Esophagus muscularis mucosa (tissue), 4 donors: ENCODE data around the gene C1QTNF1.

Experiments used
- EP300 ChIP-seq: sonication (generic); formaldehyde crosslinking; IDR thresholded peaks from one replicate; pipeline ENCODE4 v1.6.1; 2017; ENCODE audit warnings: antibody characterized with exemption
- POLR2A ChIP-seq: fragments of 450-650 bp; IDR thresholded peaks from one replicate; pipeline ENCODE4 v1.6.1; 2017; ENCODE audit warnings: antibody characterized with exemption, moderate library complexity, mild to moderate bottlenecking, low read depth
- POLR2AphosphoS5 ChIP-seq, 2 donors: sonication (generic); formaldehyde crosslinking; IDR thresholded peaks; one replicate each; pipeline ENCODE4 v1.6.1; 2017; ENCODE audit warnings: antibody characterized with exemption in 2 of 2
- TF ChIP-seq, protein P1 (sequence below), 3 experiments: fragments of 200-600 bp in 2 of 3; fragments of 450-650 bp in 1 of 3; sonication (generic) in 2 of 3; IDR thresholded peaks; one replicate each; pipeline ENCODE4 v1.5.1; 2017 to 2019; ENCODE audit warnings: antibody characterized with exemption in 3 of 3, mild to moderate bottlenecking in 2 of 3, moderate library complexity in 1 of 3

DNA sequence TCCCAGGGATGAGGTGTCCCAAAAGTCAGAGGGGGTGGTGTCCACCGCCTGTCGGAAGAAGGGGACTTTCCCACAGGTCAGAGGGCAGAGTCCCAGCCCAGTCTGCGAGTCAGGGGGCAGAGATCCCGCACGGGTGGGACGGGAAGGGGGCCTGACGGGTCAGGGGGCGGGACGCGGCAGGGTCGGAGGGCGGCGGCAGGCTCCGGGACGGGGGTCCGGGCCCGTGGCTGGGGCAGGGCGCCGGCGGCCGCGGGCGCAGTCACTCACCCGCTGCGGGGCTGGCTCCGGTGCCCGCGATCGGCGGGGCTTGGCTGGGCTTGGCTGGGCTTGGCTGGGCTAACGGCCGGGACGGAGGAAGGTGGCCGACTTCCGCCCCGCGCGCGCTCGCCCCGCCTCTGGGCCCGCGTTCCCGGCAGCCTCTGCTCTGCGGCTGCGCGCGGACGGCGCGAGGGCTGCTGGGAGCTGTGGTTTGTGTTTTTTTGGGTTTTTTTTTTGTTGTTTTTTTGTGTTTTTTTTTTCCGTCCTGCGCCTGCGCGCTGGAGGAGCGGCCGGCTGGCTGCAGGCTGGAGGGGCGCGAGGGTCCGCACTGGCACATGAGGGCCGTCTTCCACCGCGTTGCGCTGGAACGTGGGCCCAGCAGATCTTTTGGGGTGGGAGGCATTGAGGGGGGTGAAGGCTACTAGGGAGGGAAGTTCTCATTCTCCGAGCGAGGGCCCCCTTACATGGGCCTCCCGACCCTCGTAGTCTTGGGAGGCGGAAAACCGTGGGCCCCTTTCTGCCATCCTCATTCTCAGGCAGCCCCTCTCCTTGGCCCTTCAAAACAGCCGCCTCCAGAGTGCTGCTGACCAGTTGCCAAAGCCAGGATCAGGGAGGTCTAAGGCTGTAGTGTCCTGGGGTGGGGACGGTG is 14.3 kb upstream of the C1QTNF1 start, which contains the start of gene CANT1:
- TF ChIP-seq, protein P1, sequence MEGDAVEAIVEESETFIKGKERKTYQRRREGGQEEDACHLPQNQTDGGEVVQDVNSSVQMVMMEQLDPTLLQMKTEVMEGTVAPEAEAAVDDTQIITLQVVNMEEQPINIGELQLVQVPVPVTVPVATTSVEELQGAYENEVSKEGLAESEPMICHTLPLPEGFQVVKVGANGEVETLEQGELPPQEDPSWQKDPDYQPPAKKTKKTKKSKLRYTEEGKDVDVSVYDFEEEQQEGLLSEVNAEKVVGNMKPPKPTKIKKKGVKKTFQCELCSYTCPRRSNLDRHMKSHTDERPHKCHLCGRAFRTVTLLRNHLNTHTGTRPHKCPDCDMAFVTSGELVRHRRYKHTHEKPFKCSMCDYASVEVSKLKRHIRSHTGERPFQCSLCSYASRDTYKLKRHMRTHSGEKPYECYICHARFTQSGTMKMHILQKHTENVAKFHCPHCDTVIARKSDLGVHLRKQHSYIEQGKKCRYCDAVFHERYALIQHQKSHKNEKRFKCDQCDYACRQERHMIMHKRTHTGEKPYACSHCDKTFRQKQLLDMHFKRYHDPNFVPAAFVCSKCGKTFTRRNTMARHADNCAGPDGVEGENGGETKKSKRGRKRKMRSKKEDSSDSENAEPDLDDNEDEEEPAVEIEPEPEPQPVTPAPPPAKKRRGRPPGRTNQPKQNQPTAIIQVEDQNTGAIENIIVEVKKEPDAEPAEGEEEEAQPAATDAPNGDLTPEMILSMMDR (IDR thresholded peaks at IDR 0.05) = no peak
- TF ChIP-seq POLR2A = no peak
- TF ChIP-seq POLR2AphosphoS5 (IDR thresholded peaks at IDR 0.05) = peak; percentile 88 to 95
- no peak for TF ChIP-seq EP300
